H1 (cell line): ENCODE measurements around the gene FUT4.

ENCODE experiments used
- EP300 ChIP-seq, 2 experiments: IDR thresholded peaks; 1 replicate in 1 of 2; 2 replicates in 1 of 2; pipeline ENCODE4 v1.6.1; 2011 to 2012; ENCODE audit warnings: low read depth in 2 of 2, low read length in 2 of 2, mild to moderate bottlenecking in 2 of 2, borderline replicate concordance in 1 of 2, inconsistent platforms in 1 of 2, moderate library complexity in 1 of 2
- EZH2 ChIP-seq: fragments of 200-600 bp; sonication (generic); IDR thresholded peaks from 2 replicates; pipeline ENCODE4 v1.7.1; 2012; ENCODE audit warnings: low read depth, mild to moderate bottlenecking, moderate library complexity, low read length, inconsistent platforms; ENCODE audit not compliant: severe bottlenecking
- JUN ChIP-seq: IDR thresholded peaks from 2 replicates; pipeline ENCODE4 v1.6.1; 2011; ENCODE audit warnings: low read depth, mild to moderate bottlenecking, improper control_type of control experiment, low read length
- TAF1 ChIP-seq: IDR thresholded peaks from 2 replicates; pipeline ENCODE4 v1.6.1; 2011; ENCODE audit warnings: mild to moderate bottlenecking, low read depth, low read length

DNA sequence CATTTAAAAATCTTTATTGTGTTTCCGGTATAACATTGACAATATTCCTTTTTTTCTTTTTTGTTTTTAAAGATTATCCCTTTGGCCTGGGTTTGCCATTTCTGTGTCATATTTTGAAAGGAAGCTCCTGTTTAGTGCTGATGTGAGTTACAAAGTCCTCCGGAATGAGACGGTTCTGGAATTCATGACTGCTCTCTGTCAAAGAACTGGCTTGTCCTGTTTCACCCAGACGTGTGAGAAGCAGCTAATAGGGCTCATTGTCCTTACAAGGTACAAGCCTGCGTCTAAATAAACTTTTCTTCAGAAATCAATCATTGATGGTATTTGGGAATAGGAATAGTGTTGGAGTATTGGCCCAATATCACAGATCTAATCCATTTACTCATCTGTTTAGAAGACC lies 43.3 kb downstream of the FUT4 start:
- TF ChIP-seq TAF1 (no peak), EP300 (IDR thresholded peaks at IDR 0.05; ENCODE audit: borderline replicate concordance in 1 of 2, low read depth in 2 of 2, low read length in 2 of 2) (no peak), EZH2 (no peak), JUN (no peak)
